Measurements from ENCODE around the gene B4GALT5. TPM values are rescaled to one million over a fixed set of nuclear protein-coding genes. Genes with fewer than 3 reads are reported as not detected.

B4GALT5 gene
- total and polyA plus RNA-seq, 8 donors = 38.4 to 51.0 (median 45.8) TPM

DNA sequence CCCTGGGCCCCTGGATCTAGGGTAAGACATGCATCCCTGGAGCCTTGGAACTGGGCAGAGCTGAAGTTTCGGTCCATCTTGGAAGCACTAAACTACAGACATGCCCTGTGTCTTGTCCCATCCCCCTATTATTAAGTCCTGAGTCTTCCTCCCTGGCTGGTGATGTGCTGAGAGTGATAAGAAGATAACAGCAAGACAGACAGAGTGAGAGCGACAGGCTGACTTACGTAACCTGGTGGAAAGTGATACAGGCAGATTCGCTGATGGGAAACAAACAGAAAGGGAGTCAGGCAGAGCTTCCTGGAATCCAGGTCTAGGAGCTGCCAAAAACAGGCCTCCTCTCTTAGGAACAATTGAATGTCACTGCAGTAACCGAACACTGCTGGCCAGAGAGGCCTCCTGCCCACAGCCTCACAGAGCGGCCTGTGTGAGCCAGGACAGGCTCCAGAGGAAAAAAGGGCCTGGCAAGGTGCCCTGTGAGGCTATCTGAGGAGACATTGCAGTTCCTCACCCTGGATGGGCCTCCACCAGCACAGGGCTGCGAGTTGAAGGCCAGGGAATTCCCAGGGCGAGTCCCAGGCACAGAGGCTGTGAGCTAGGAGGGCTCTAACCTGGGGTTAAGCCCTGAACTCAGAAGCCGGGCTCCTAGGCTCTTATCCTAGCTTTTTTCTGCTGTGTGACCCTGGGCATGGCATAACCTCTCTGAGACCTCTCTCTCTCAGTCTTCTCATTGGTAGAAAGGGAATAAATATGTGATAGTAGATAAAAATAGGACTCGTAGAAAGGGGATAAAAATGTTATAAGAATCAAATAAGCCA is 34.2 kb upstream of the B4GALT5 start:
- TF ChIP-seq, protein P1, sequence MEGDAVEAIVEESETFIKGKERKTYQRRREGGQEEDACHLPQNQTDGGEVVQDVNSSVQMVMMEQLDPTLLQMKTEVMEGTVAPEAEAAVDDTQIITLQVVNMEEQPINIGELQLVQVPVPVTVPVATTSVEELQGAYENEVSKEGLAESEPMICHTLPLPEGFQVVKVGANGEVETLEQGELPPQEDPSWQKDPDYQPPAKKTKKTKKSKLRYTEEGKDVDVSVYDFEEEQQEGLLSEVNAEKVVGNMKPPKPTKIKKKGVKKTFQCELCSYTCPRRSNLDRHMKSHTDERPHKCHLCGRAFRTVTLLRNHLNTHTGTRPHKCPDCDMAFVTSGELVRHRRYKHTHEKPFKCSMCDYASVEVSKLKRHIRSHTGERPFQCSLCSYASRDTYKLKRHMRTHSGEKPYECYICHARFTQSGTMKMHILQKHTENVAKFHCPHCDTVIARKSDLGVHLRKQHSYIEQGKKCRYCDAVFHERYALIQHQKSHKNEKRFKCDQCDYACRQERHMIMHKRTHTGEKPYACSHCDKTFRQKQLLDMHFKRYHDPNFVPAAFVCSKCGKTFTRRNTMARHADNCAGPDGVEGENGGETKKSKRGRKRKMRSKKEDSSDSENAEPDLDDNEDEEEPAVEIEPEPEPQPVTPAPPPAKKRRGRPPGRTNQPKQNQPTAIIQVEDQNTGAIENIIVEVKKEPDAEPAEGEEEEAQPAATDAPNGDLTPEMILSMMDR (IDR thresholded peaks at IDR 0.05) = no peak
- Histone ChIP-seq H3K4me3 (no peak overlapping the region), H3K27ac (peak overlapping the region; percentile 55 to 65), H3K27me3 (no peaks in the 10 kb centered on the region), H3K4me1 (peaks cover 0 to 33% of the 10 kb centered on the region in 2 donors), H3K36me3 (no peaks in the 10 kb centered on the region), H3K9me3 (no peaks in the 10 kb centered on the region)
- intact Hi-C loops (cut with DNase I) = no loop called here
- peak; percentile 36 to 67 (median 56) for DNase-seq
- ATAC-seq = peak; percentile 71

- no peaks in the 10 kb centered on the region for H3K36me3 ChIP-seq
- H3K27me3 ChIP-seq = no peaks in the 10 kb centered on the region
- peaks cover 0 to 8% of the 10 kb centered on the region in 2 donors for H3K4me1 ChIP-seq
- intact Hi-C loops (cut with DNase I) = no loop called here
- ATAC-seq (no peak), DNase-seq (no peak)
- no peak overlapping the region for H3K27ac ChIP-seq
- no peaks in the 10 kb centered on the region for H3K9me3 ChIP-seq
- H3K4me3 ChIP-seq = no peak overlapping the region
- TF ChIP-seq, protein P1 (IDR thresholded peaks at IDR 0.05) = no peak
Observed at GRCh38 chr20:49742948-49743347, 29.3 kb upstream of the B4GALT5 start.

DNA sequence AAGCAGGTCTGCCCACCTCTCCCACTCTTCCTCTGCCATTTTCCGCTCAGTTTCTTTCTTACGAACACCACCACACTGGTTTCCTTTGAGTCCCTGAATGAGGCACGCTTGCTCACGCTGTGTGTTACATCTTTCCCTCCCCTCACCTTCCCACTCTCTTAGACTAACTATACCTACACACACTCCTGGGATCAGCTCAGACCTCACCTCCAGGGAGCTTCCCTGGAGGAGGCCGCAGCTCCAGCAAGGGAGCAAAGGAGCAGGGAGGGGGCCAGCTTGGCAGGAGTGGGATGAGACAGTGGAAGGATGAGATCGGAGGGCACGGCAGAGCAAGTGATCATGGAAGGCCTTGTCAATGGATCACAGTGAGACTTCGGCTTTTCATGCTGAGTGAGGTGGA is 28.3 kb upstream of the B4GALT5 start:
- peaks cover 0 to 3% of the 10 kb centered on the region in 2 donors for H3K4me1 ChIP-seq
- H3K9me3 ChIP-seq = no peaks in the 10 kb centered on the region
- DNase-seq = no peak
- no peak overlapping the region for H3K27ac ChIP-seq
- H3K4me3 ChIP-seq = no peak overlapping the region
- TF ChIP-seq, protein P1 (IDR thresholded peaks at IDR 0.05) = no peak
- no peaks in the 10 kb centered on the region for H3K36me3 ChIP-seq
- no peaks in the 10 kb centered on the region for H3K27me3 ChIP-seq
- intact Hi-C loops (cut with DNase I) = no loop called here
- no peak for ATAC-seq

DNA sequence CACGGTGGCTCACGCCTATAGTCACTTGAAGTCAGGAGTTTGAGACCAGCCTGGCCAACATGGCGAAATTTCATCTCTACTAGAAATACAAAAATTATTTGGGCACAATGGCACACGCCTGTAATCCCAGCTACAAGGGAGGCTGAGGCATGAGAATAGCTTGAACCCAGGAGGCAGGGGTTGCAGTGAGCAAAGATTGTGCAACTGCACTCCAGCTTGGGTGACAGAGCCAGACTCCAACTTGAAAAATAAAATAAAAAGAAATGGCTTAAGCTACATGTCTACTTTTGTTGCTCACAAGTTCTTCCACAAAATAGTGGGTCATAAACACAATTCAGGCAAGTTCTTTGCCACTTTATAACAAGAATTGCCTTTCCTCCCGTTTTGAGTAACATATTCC is 27.1 kb upstream of the B4GALT5 start:
- no peaks in the 10 kb centered on the region for H3K36me3 ChIP-seq
- H3K9me3 ChIP-seq = no peaks in the 10 kb centered on the region
- peaks cover 0 to 3% of the 10 kb centered on the region in 2 donors for H3K4me1 ChIP-seq
- TF ChIP-seq, protein P1 (IDR thresholded peaks at IDR 0.05) = no peak
- no peak overlapping the region for H3K27ac ChIP-seq
- no peaks in the 10 kb centered on the region for H3K27me3 ChIP-seq
- H3K4me3 ChIP-seq = no peak overlapping the region
- intact Hi-C loops (cut with DNase I) = no loop called here
- no peak for DNase-seq
- no peak for ATAC-seq

DNA sequence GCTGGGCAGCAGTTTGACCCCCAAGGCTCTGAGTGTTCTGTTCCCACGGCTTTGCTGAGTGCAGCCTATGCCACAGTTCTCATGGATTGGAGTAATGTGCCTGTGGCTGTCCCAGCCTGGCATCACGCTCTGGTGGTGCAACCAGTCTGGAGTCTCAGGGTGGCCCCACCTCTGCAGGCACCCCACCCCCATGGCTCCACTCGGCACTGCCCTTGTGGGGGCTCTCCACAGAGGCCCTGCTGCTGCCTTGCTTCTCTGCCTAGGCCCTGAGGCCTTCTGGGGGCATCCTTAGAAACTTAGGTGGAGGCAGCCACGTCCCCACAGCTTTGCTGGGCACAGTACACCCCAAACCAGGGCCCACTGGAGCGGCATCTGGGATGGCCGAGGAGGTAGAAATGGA is 25.4 kb upstream of the B4GALT5 start:
- DNase-seq = no peak
- no peaks in the 10 kb centered on the region for H3K36me3 ChIP-seq
- no peak overlapping the region for H3K27ac ChIP-seq
- ATAC-seq = no peak
- H3K27me3 ChIP-seq = no peaks in the 10 kb centered on the region
- H3K9me3 ChIP-seq = no peaks in the 10 kb centered on the region
- TF ChIP-seq, protein P1 (IDR thresholded peaks at IDR 0.05) = no peak
- H3K4me1 ChIP-seq = peaks cover 0 to 3% of the 10 kb centered on the region in 2 donors
- intact Hi-C loops (cut with DNase I) = no loop called here
- no peak overlapping the region for H3K4me3 ChIP-seq
